ENCODE measurements around the gene SLC6A19. TPM values are rescaled to one million over a fixed set of nuclear protein-coding genes. Genes with fewer than 3 reads are reported as not detected.

The SLC6A19 gene
- total and polyA plus RNA-seq, 11 donors: not detected

- no peaks in the 10 kb centered on the region for H3K36me3 ChIP-seq
- ATAC-seq: no peak
- no peak overlapping the region for H3K4me3 ChIP-seq
- H3K27ac ChIP-seq: no peak overlapping the region
- no peak for DNase-seq
- TF ChIP-seq, protein P1, sequence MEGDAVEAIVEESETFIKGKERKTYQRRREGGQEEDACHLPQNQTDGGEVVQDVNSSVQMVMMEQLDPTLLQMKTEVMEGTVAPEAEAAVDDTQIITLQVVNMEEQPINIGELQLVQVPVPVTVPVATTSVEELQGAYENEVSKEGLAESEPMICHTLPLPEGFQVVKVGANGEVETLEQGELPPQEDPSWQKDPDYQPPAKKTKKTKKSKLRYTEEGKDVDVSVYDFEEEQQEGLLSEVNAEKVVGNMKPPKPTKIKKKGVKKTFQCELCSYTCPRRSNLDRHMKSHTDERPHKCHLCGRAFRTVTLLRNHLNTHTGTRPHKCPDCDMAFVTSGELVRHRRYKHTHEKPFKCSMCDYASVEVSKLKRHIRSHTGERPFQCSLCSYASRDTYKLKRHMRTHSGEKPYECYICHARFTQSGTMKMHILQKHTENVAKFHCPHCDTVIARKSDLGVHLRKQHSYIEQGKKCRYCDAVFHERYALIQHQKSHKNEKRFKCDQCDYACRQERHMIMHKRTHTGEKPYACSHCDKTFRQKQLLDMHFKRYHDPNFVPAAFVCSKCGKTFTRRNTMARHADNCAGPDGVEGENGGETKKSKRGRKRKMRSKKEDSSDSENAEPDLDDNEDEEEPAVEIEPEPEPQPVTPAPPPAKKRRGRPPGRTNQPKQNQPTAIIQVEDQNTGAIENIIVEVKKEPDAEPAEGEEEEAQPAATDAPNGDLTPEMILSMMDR (IDR thresholded peaks at IDR 0.05): no peak
- TF ChIP-seq POLR2A (IDR thresholded peaks at IDR 0.05): no peak
- intact Hi-C loops (cut with DNase I): no loop called here
- 80 to 85% (median 83%) methylated on average over 15 to 33 of the region's 33 CpGs for WGBS, 4 donors
- peaks cover 0 to 36% (median 0%) of the 10 kb centered on the region in 9 donors for H3K27me3 ChIP-seq
- H3K4me1 ChIP-seq: no peaks in the 10 kb centered on the region
- H3K9me3 ChIP-seq: no peaks in the 10 kb centered on the region
These were observed 52.2 kb downstream of the SLC6A19 start for GRCh38 chr5:1253456-1254105.

- no peak for DNase-seq
- no peak for TF ChIP-seq POLR2A (IDR thresholded peaks at IDR 0.05)
- TF ChIP-seq, protein P1 (IDR thresholded peaks at IDR 0.05): no peak
- 78 to 84% (median 81%) methylated on average over 12 to 19 of the region's 19 CpGs for WGBS, 4 donors
- intact Hi-C loops (cut with DNase I): no loop called here
- H3K4me1 ChIP-seq: no peaks in the 10 kb centered on the region
- H3K36me3 ChIP-seq: no peaks in the 10 kb centered on the region
- no peak for ATAC-seq
- no peak overlapping the region for H3K27ac ChIP-seq
- no peaks in the 10 kb centered on the region for H3K9me3 ChIP-seq
- peaks cover 0 to 30% (median 0%) of the 10 kb centered on the region in 9 donors for H3K27me3 ChIP-seq
- no peak overlapping the region for H3K4me3 ChIP-seq
These were observed 52.8 kb downstream of the SLC6A19 start for GRCh38 chr5:1254196-1254595.

DNA sequence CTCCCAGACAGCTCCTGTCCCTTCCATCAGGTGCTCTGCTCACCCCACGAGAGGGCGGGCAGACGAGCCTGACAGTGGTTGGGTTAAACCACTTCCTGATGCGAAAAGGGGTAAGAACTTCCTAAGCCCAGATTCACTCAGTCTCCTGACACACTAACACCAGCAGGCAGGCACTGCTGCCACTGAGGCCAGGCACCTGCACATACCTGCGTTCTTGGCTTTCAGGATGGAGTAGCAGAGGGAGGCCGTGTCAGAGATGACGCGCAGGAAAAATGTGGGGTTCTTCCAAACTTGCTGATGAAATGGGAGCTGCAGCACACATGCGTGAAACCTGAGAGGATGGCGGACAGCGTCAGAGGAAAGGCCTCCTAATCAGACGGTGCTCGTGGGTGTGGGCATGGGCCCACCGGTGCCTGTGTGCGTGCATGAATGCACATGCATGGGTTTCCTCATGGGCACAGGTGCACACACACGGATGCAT, 53.7 kb downstream of the SLC6A19 start:
- WGBS, 4 donors: 72 to 80% (median 76%) methylated on average over 16 of the region's 16 CpGs
- TF ChIP-seq, protein P1 (IDR thresholded peaks at IDR 0.05): no peak
- no peak for TF ChIP-seq POLR2A (IDR thresholded peaks at IDR 0.05)

DNA sequence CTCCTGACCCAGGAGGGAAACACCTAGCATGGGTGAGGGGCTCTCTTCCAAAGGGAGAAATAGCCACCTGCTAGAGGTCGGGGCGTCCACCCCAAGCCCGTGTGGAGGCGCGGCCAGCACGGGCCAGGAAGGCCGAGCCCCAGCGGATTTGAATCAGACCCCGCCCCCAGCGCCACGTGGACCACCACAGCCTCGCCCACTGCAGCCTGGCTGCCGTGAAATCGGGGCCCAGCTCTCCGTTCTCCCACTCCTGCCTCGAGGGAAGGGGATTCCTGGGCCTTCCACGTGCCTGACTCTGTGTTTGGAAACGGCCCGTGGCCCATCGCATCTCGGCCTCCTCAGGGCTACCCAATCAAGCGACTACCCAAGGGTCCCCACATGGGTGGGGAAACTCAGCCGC, 55.4 kb downstream of the SLC6A19 start:
- ATAC-seq: no peak
- 74 to 88% (median 80%) methylated on average over 9 to 23 of the region's 23 CpGs for WGBS, 4 donors
- no peak for DNase-seq
- intact Hi-C loops (cut with DNase I): no loop called here
- Histone ChIP-seq H3K9me3 (peaks cover 0 to 11% (median 2%) of the 10 kb centered on the region in 12 donors), H3K27ac (no peak overlapping the region), H3K27me3 (peaks cover 0 to 15% (median 0%) of the 10 kb centered on the region in 9 donors), H3K4me3 (no peak overlapping the region), H3K4me1 (no peaks in the 10 kb centered on the region), H3K36me3 (no peaks in the 10 kb centered on the region)
- no peak for TF ChIP-seq POLR2A (IDR thresholded peaks at IDR 0.05)
- TF ChIP-seq, protein P1 (IDR thresholded peaks at IDR 0.05): no peak

More for the DNA sequence above, 53.7 kb downstream of the SLC6A19 start:
- H3K9me3 ChIP-seq: no peaks in the 10 kb centered on the region
- H3K4me3 ChIP-seq: no peak overlapping the region
- intact Hi-C loops (cut with DNase I): no loop called here
- DNase-seq (no peak), ATAC-seq (no peak)
- H3K27me3 ChIP-seq: peaks cover 0 to 21% (median 0%) of the 10 kb centered on the region in 9 donors
- H3K36me3 ChIP-seq: no peaks in the 10 kb centered on the region
- H3K4me1 ChIP-seq: no peaks in the 10 kb centered on the region
- no peak overlapping the region for H3K27ac ChIP-seq

All from heart left ventricle (tissue), 16 donors.